Measurements from ENCODE around the gene OGT. TPM values are rescaled to one million over a fixed set of nuclear protein-coding genes. Genes with fewer than 3 reads are reported as not detected.

OGT gene
- total RNA-seq, 1 donor: 200 TPM

DNA sequence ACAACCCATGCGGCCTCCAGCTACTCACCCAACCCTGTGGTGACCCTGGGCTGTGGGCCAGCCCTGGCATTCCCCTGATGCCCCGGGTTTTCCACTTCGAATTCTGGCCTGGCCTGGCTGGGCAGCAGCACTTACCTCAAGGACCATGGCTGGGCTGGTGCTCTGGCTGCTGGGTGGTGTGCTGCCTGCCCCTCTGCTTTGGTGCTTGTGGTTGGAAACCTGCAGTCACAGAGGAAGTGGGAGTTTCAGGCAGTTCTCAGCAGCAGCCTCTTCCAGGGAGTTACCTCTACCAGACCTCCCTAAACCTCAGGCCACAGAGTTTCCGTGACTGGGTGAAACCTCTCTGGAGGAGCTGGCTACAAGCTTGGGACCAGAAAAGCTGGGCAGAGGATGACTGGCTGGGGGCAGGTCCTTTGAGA, 85.4 kb downstream of the OGT start, which contains the start of gene CXCR3:
TSS of gene CXCR3 (minus strand) at position 209 of the 419 bp plus-strand sequence. CDS start at position 147, 62 bp downstream.
- no peak for TF ChIP-seq CTCF (IDR thresholded peaks at IDR 0.05; ENCODE audit: extremely low read depth, low read depth, low read length)
- no peaks in the 10 kb centered on the region for H3K27me3 ChIP-seq (ENCODE audit: insufficient read depth, low read length)
- no peak within 1 kb of the TSS for H2AFZ ChIP-seq (ENCODE audit: low read length)
- no peak within 1 kb of the TSS for H3K4me2 ChIP-seq (ENCODE audit: insufficient read depth, low read length)
- no peak within 1 kb of the TSS for H3K27ac ChIP-seq (ENCODE audit: low read depth, low read length)
- H3K9me3 ChIP-seq (ENCODE audit: low read depth, low read length): no peaks in the 10 kb centered on the region
- no peaks in the 10 kb centered on the region for H3K79me2 ChIP-seq (ENCODE audit: insufficient read depth, low read length)
- no peak within 1 kb of the TSS for H3K4me3 ChIP-seq (ENCODE audit: insufficient read depth, low read length)
- peaks cover 4% of the 10 kb centered on the region for H3K36me3 ChIP-seq (ENCODE audit: insufficient read depth, low read length)
- H3K4me1 ChIP-seq (ENCODE audit: insufficient read depth, low read length): no peaks in the 10 kb centered on the region
- peaks cover 10% of the 10 kb centered on the region for H4K20me1 ChIP-seq (ENCODE audit: insufficient read depth, low read length)
- DNase-seq (ENCODE audit: insufficient read length, low spot score, missing footprints): peak; percentile 78

DNA sequence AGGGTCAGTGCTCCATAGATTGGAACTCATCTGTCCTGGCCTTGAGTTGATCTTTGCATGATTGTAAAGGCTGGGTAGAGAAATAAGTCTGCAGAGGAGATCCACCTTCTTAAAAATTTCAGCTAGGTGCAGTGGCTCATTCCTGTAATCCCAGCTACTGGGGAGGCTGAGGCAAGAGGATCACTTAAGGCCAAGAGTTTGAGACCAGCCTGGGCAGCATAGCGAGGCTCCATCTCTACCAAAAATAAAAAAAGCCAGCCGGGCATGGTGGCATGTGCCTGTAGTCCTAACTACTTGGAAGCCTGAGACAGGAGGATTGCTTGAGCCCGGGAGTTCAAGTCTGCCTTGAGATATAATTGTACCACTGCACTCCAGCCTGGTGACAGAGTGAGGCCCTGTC, 85.9 kb downstream of the OGT start:
- no peak overlapping the region for H2AFZ ChIP-seq (ENCODE audit: low read length)
- no peak for TF ChIP-seq CTCF (IDR thresholded peaks at IDR 0.05; ENCODE audit: extremely low read depth, low read depth, low read length)
- H3K36me3 ChIP-seq (ENCODE audit: insufficient read depth, low read length): no peaks in the 10 kb centered on the region
- peaks cover 10% of the 10 kb centered on the region for H4K20me1 ChIP-seq (ENCODE audit: insufficient read depth, low read length)
- no peak overlapping the region for H3K4me3 ChIP-seq (ENCODE audit: insufficient read depth, low read length)
- no peaks in the 10 kb centered on the region for H3K27me3 ChIP-seq (ENCODE audit: insufficient read depth, low read length)
- no peak overlapping the region for H3K4me2 ChIP-seq (ENCODE audit: insufficient read depth, low read length)
- H3K9me3 ChIP-seq (ENCODE audit: low read depth, low read length): no peaks in the 10 kb centered on the region
- H3K4me1 ChIP-seq (ENCODE audit: insufficient read depth, low read length): no peaks in the 10 kb centered on the region
- DNase-seq (ENCODE audit: insufficient read length, low spot score, missing footprints): no peak
- H3K79me2 ChIP-seq (ENCODE audit: insufficient read depth, low read length): no peaks in the 10 kb centered on the region
- no peak overlapping the region for H3K27ac ChIP-seq (ENCODE audit: low read depth, low read length)

DNA sequence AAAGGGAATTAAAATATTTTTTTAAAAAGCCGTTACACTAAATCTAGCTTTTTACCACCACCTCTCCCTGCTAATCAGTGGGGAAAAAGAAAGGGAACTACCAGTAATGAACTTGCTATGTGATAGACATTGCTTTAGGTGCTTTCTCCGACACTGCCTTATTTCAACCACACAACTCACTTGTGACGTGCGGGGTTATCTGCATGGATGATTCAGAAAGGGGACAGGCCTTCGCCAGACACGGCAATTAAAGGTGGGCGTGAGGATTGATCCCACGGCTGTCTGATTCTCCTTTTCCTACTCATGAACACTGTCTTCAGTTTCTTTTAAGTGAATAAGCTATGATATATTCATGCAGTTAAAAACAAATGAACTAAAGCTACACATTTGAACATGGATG, 86.3 kb downstream of the OGT start:
- TF ChIP-seq CTCF (IDR thresholded peaks at IDR 0.05; ENCODE audit: extremely low read depth, low read depth, low read length): no peak
- Histone ChIP-seq H3K27ac (ENCODE audit: low read depth, low read length) (no peak overlapping the region), H3K36me3 (ENCODE audit: insufficient read depth, low read length) (no peaks in the 10 kb centered on the region), H3K27me3 (ENCODE audit: insufficient read depth, low read length) (no peaks in the 10 kb centered on the region), H3K4me2 (ENCODE audit: insufficient read depth, low read length) (no peak overlapping the region), H3K4me3 (ENCODE audit: insufficient read depth, low read length) (no peak overlapping the region), H3K4me1 (ENCODE audit: insufficient read depth, low read length) (no peaks in the 10 kb centered on the region), H3K9me3 (ENCODE audit: low read depth, low read length) (no peaks in the 10 kb centered on the region), H4K20me1 (ENCODE audit: insufficient read depth, low read length) (peaks cover 10% of the 10 kb centered on the region), H3K79me2 (ENCODE audit: insufficient read depth, low read length) (no peaks in the 10 kb centered on the region), H2AFZ (ENCODE audit: low read length) (no peak overlapping the region)
- DNase-seq (ENCODE audit: insufficient read length, low spot score, missing footprints): no peak

DNA sequence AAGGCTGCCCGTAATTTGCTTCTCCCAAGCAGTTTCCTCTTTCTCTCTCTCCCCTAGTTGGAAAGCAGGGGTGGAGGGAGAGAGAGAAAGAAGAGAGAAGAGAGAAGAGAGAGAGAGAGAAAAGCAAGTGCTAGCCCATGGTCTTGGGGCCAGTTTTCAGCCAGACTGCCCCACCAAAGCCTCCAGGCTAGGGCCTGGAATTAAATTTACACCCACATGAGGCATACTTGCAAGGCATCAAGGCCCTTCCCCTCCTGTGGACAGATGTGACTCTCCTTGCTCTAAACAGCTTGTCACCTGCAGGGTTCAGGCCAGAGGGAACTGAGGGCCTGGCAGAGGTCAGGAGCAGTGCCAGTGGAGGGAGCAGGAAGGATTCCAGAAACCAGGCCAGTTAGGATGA, 87.1 kb downstream of the OGT start:
- Histone ChIP-seq H3K4me2 (ENCODE audit: insufficient read depth, low read length) (no peak overlapping the region), H2AFZ (ENCODE audit: low read length) (no peak overlapping the region), H3K79me2 (ENCODE audit: insufficient read depth, low read length) (no peaks in the 10 kb centered on the region), H3K4me1 (ENCODE audit: insufficient read depth, low read length) (no peaks in the 10 kb centered on the region), H3K27me3 (ENCODE audit: insufficient read depth, low read length) (no peaks in the 10 kb centered on the region), H3K36me3 (ENCODE audit: insufficient read depth, low read length) (no peaks in the 10 kb centered on the region), H3K27ac (ENCODE audit: low read depth, low read length) (no peak overlapping the region), H3K4me3 (ENCODE audit: insufficient read depth, low read length) (no peak overlapping the region), H3K9me3 (ENCODE audit: low read depth, low read length) (no peaks in the 10 kb centered on the region), H4K20me1 (ENCODE audit: insufficient read depth, low read length) (peaks cover 10% of the 10 kb centered on the region)
- TF ChIP-seq CTCF (IDR thresholded peaks at IDR 0.05; ENCODE audit: extremely low read depth, low read depth, low read length): no peak
- DNase-seq (ENCODE audit: insufficient read length, low spot score, missing footprints): peak; percentile 67
